Stomach (tissue), 9 donors: ENCODE data around the gene PRDM16. TPM values are rescaled to one million over a fixed set of nuclear protein-coding genes. Genes with fewer than 3 reads are reported as not detected.

Source experiments
- DNase-seq, 2 donors: peaks; one replicate each; pipeline versions ENCODE4 v3.0.0 to v3.0.0-alpha.2; 2013 to 2019
- H3K27ac ChIP-seq, 5 donors: fragments of 200-600 bp in 4 of 5; sonication (generic) in 4 of 5; one replicate each; pipeline ENCODE4 v1.5.1; 2013 to 2019; ENCODE audit warnings: mild to moderate bottlenecking in 1 of 5, moderate library complexity in 1 of 5
- H3K27me3 ChIP-seq, 3 donors: fragments of 200-600 bp; sonication (generic); one replicate each; pipeline ENCODE4 v1.5.1; 2017 to 2019; ENCODE audit warnings: mixed run types in 1 of 3
- H3K36me3 ChIP-seq, 4 donors: fragments of 200-600 bp; sonication (generic); 1 replicate in 3 of 4; 2 replicates in 1 of 4; pipeline ENCODE4 v1.5.1; 2016 to 2019
- H3K4me1 ChIP-seq, 4 donors: fragments of 200-600 bp; sonication (generic); one replicate each; pipeline ENCODE4 v1.5.1; 2016 to 2019
- H3K4me3 ChIP-seq, 4 donors: fragments of 200-600 bp; sonication (generic) in 3 of 4; one replicate each; pipeline ENCODE4 v1.5.1; 2016 to 2019; ENCODE audit warnings: mild to moderate bottlenecking in 1 of 4
- H3K9me3 ChIP-seq, 4 donors: fragments of 200-600 bp; sonication (generic); one replicate each; pipeline ENCODE4 v1.5.1; 2016 to 2019
- EP300 ChIP-seq: sonication (generic); formaldehyde crosslinking; IDR thresholded peaks from one replicate; pipeline ENCODE4 v1.6.1; 2017; ENCODE audit warnings: antibody characterized with exemption
- POLR2A ChIP-seq, 4 donors: fragments of 450-650 bp; IDR thresholded peaks; one replicate each; pipeline ENCODE4 v1.6.1; 2016; ENCODE audit warnings: antibody characterized with exemption in 4 of 4, control low read depth in 2 of 4, mild to moderate bottlenecking in 1 of 4, moderate library complexity in 1 of 4
- POLR2AphosphoS5 ChIP-seq, 3 donors: sonication (generic); formaldehyde crosslinking; IDR thresholded peaks; one replicate each; pipeline ENCODE4 v1.6.1; 2016; ENCODE audit warnings: antibody characterized with exemption in 3 of 3
- WGBS, 5 donors: extraction: QIAGEN DNeasy Blood & Tissue Kit in 3 of 5; methylation state at CpG; one replicate each; pipeline versions ENCODE4 v1.1.5 to v1.1.7; 2013 to 2018; 5-methylcytosine and 5-hydroxymethylcytosine counted together
- intact Hi-C: fragments of 100-400 bp; cut with DNase I; formaldehyde crosslinking; loops from one replicate; pipeline ENCODE4 v1.15.1; 2023; ENCODE audit warnings: low total_unique reads
- polyA plus RNA-seq, 3 donors: library from polyadenylated mRNA; stranded (reverse); fragments of 200-250 nt; gene quantifications; one replicate each; pipeline ENCODE4 v1.2.3, GENCODE V29; 2013
- total RNA-seq, 5 donors: library from RNA; depleted of rRNA; stranded (reverse); fragments of >200 nt; gene quantifications; one replicate each; pipeline versions ENCODE4 v1.1.0 to v1.2.3, GENCODE V29; 2014 to 2016
- TF ChIP-seq, protein P1 (sequence below), 7 experiments: fragments of 450-650 bp in 4 of 7; fragments of 200-600 bp in 3 of 7; sonication (generic) in 3 of 7; IDR thresholded peaks; one replicate each; pipeline ENCODE4 v1.5.1; 2016 to 2019; ENCODE audit warnings: antibody characterized with exemption in 7 of 7, control low read depth in 2 of 7, mild to moderate bottlenecking in 1 of 7
- donor health status: healthy with polysubstance abuse.
- donor health status: Bipolar disorder and iron deficiency.
- donor health status: healthy.

Gene PRDM16
- total and polyA plus RNA-seq, 8 donors = 0.29 to 222 (median 15.8) TPM

DNA sequence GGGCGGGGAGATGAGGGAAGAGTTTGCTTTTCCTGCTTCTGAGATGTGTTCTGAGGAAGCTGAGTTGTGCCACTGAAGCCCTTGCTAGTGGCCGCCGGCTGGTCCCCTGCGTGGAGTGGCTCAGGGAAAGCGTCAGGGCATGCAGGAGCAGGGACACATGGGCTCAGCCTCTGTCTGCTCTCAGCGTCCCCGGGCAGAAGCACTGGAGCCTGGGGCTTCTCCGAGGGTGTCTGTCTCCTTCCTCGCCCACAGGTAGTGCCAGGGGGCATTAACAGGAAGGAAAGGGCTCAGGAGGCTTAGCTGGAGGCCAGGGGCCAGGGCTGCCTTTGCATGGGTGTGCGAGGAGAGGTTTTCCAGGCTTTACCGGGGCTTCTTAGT, 7.3 kb downstream of the PRDM16 start:
- H3K4me3 ChIP-seq = peak overlapping the region in 1 of 4 donors; percentile 9
- intact Hi-C loops = no loop called here
- H3K4me1 ChIP-seq = peaks cover 54 to 78% (median 65%) of the 10 kb centered on the region in 4 donors
- WGBS, 5 donors = 33 to 59% (median 42%) methylated on average over 7 to 11 of the region's 11 CpGs
- H3K27ac ChIP-seq = peak overlapping the region; percentile 41 to 94 (median 53)
- H3K36me3 ChIP-seq = no peaks in the 10 kb centered on the region
- peaks cover 8 to 77% (median 17%) of the 10 kb centered on the region in 3 donors for H3K27me3 ChIP-seq
- TF ChIP-seq, protein P1, sequence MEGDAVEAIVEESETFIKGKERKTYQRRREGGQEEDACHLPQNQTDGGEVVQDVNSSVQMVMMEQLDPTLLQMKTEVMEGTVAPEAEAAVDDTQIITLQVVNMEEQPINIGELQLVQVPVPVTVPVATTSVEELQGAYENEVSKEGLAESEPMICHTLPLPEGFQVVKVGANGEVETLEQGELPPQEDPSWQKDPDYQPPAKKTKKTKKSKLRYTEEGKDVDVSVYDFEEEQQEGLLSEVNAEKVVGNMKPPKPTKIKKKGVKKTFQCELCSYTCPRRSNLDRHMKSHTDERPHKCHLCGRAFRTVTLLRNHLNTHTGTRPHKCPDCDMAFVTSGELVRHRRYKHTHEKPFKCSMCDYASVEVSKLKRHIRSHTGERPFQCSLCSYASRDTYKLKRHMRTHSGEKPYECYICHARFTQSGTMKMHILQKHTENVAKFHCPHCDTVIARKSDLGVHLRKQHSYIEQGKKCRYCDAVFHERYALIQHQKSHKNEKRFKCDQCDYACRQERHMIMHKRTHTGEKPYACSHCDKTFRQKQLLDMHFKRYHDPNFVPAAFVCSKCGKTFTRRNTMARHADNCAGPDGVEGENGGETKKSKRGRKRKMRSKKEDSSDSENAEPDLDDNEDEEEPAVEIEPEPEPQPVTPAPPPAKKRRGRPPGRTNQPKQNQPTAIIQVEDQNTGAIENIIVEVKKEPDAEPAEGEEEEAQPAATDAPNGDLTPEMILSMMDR (IDR thresholded peaks at IDR 0.05) = no peak
- TF ChIP-seq POLR2A (IDR thresholded peaks at IDR 0.05) (no peak), POLR2AphosphoS5 (IDR thresholded peaks at IDR 0.05) (no peak), EP300 (no peak)
- H3K9me3 ChIP-seq = no peaks in the 10 kb centered on the region
- DNase-seq = no peak

DNA sequence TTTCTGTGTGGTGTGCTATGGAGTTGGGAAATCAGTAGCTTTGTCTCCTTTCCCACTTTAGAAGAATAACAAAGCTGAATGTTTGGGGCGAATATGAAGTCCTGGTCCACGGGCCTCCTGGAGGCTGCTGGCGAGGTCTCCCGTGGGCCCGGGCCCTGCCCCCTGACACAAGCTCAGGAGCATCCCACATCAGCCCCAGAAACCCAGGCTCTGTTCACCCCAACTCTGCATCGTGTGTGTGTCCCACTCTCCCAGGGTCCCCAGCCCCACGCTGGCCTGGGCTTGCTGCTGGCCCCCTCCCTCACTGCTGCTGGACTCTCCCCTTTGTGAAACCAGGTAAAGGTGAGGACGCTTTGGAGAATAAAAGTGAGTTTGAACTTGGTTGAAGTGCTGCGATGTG, 8.1 kb downstream of the PRDM16 start:
- Histone ChIP-seq H3K27ac (peak overlapping the region; percentile 32 to 94 (median 58)), H3K36me3 (no peaks in the 10 kb centered on the region), H3K4me1 (peaks cover 54 to 75% (median 64%) of the 10 kb centered on the region in 4 donors), H3K27me3 (peaks cover 8 to 70% (median 17%) of the 10 kb centered on the region in 3 donors), H3K9me3 (no peaks in the 10 kb centered on the region), H3K4me3 (no peak overlapping the region)
- TF ChIP-seq, protein P1 (IDR thresholded peaks at IDR 0.05) = no peak
- TF ChIP-seq POLR2AphosphoS5 (IDR thresholded peaks at IDR 0.05) (no peak), EP300 (no peak), POLR2A (IDR thresholded peaks at IDR 0.05) (no peak)
- intact Hi-C loops = no loop called here
- WGBS, 5 donors = 63 to 78% (median 64%) methylated on average over 9 of the region's 9 CpGs
- no peak for DNase-seq

DNA sequence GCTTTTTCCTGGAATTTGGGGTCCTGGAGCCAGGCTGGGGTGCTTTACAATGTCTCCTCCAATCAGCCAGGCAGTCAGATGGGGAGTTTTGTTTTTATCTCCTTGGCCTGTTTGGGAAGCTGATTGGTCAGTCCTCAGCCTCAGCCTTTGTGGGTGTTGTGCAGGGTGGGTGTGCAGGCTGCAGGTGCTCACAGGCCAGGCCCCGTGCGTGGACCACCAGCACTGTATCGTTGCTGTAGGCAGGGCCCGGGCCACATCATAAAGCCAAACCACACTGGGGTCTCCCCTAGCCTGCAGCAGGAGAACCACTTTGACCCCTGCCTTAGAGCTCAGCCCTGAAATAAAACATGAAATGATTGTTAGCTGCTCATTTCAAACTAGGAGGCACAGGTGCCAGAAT, 8.6 kb downstream of the PRDM16 start:
- 49 to 66% (median 57%) methylated on average over 4 of the region's 4 CpGs; no CpG with 5 or more reads in 1 of the 5 donors for WGBS, 5 donors
- intact Hi-C loops = no loop called here

DNA sequence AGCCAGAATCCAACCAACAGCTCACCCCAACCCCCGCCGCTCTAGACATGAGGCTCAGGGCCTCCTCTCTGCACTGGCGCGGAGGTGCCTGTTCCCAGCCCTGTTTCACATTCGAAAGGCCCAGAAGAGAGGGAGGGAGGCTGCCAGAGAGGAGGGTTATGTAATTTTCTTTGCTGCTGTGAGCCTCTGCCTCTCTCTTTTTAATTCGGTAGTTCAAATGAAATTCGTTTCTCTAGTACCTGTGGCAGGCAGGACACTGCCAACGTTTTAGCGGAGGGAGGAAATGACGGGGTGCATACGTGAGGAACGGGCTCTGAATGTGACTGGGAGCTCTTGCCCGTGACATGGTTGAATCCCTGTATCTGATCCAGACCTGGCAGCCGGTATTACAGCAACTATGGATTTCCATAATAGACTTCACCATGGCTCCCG, 9.4 kb downstream of the PRDM16 start:
- TF ChIP-seq, protein P1 (IDR thresholded peaks at IDR 0.05) = no peak
- no peak for TF ChIP-seq POLR2A (IDR thresholded peaks at IDR 0.05)
- TF ChIP-seq POLR2AphosphoS5 (IDR thresholded peaks at IDR 0.05) = no peak
- TF ChIP-seq EP300 = no peak
- WGBS, 5 donors = 28 to 55% (median 42%) methylated on average over 14 to 15 of the region's 15 CpGs
- H3K27ac ChIP-seq = peak overlapping the region; percentile 58 to 94 (median 74)
- peak overlapping the region in 1 of 4 donors; percentile 6 for H3K4me3 ChIP-seq
- intact Hi-C loops = no loop called here
- peaks cover 48 to 69% (median 60%) of the 10 kb centered on the region in 4 donors for H3K4me1 ChIP-seq
- no peaks in the 10 kb centered on the region for H3K9me3 ChIP-seq
- H3K36me3 ChIP-seq = no peaks in the 10 kb centered on the region
- peaks cover 4 to 56% (median 7%) of the 10 kb centered on the region in 3 donors for H3K27me3 ChIP-seq
- no peak for DNase-seq

More for the DNA sequence above, 8.6 kb downstream of the PRDM16 start:
- H3K27ac ChIP-seq = peak overlapping the region in 4 of 5 donors; percentile 58 to 94 (median 84)
- peaks cover 54 to 72% (median 64%) of the 10 kb centered on the region in 4 donors for H3K4me1 ChIP-seq
- no peaks in the 10 kb centered on the region for H3K9me3 ChIP-seq
- no peak overlapping the region for H3K4me3 ChIP-seq
- peaks cover 8 to 65% (median 16%) of the 10 kb centered on the region in 3 donors for H3K27me3 ChIP-seq
- TF ChIP-seq POLR2A (IDR thresholded peaks at IDR 0.05) (no peak), EP300 (no peak), POLR2AphosphoS5 (IDR thresholded peaks at IDR 0.05) (no peak)
- TF ChIP-seq, protein P1 (IDR thresholded peaks at IDR 0.05) = no peak
- DNase-seq = no peak
- no peaks in the 10 kb centered on the region for H3K36me3 ChIP-seq
